HCT116 (cell line): Measurements from ENCODE around the gene MTMR10. TPM values are rescaled to one million over a fixed set of nuclear protein-coding genes. Genes with fewer than 3 reads are reported as not detected.

ENCODE experiments used
- ATAC-seq: fragments of 200-7000 bp; cut with Tn5 transposase; 2 replicates; pipeline ENCODE4 v1.9.1; 2020; ENCODE audit warnings: mild to moderate bottlenecking, moderate library complexity
- BruUV-seq: library from RNA; stranded (reverse); fragments of 400-500 nt; replicated peaks from 2 replicates; lab custom pipeline; 2021; lab: Mats Ljungman, UMichigan
- CTCF ChIA-PET: fragments of 300-600 bp; sonication (Branson Sonifier 250); formaldehyde crosslinking; loops from one replicate; lab custom pipeline; 2021; ENCODE audit warnings: antibody characterized with exemption; lab: Charles Lee
- POLR2A ChIA-PET: fragments of 300-600, 350-600 bp; sonication (Branson Sonifier 250); formaldehyde crosslinking; loops from one replicate; lab custom pipeline; 2021; ENCODE audit warnings: antibody characterized with exemption; lab: Charles Lee
- RAD21 ChIA-PET, 2 experiments: fragments of 300-600 bp; sonication (Branson Sonifier 250); formaldehyde crosslinking; loops; one replicate each; lab custom pipeline; 2023; ENCODE audit warnings: low total read pairs in 2 of 2; ENCODE audit not compliant: uncharacterized antibody in 2 of 2, unreplicated experiment in 2 of 2, low non-redundant PET in 1 of 2; lab: Charles Lee
- DNase-seq: peaks from one replicate; pipeline ENCODE4 v3.0.0-alpha.2; 2010; ENCODE audit warnings: low read depth, low spot score
- H2AFZ ChIP-seq: fragments of 200-600 bp; shearing (Covaris generic), sonication (generic); 2 replicates; pipeline ENCODE4 v1.6.1; 2017; ENCODE audit warnings: low read depth, mixed run types, mixed read lengths, antibody characterized with exemption, low read length; ENCODE audit not compliant: poor library complexity, severe bottlenecking
- H3K27ac ChIP-seq: 2 replicates; pipeline ENCODE4 v1.5.1; 2012; ENCODE audit warnings: low read depth, low read length
- H3K27me3 ChIP-seq: fragments of 200-600 bp; sonication (generic); 2 replicates; pipeline ENCODE4 v1.6.1; 2016; ENCODE audit warnings: mixed run types, low read length, mixed read lengths; ENCODE audit not compliant: insufficient read depth
- H3K36me3 ChIP-seq, 2 experiments: fragments of 200-500 bp in 1 of 2; fragments of 200-600 bp in 1 of 2; sonication (Bioruptor generic) in 1 of 2; sonication (generic) in 1 of 2; 2 replicates each; pipeline versions ENCODE4 v1.5.1 to v1.6.1; 2014 to 2016; ENCODE audit warnings: low read length in 2 of 2, inconsistent platforms in 1 of 2, mixed read lengths in 1 of 2, mixed run types in 1 of 2; ENCODE audit not compliant: insufficient read depth in 2 of 2, control insufficient read depth in 1 of 2
- H3K4me1 ChIP-seq, 2 experiments: fragments of 200-600 bp in 1 of 2; sonication (generic) in 1 of 2; 2 replicates each; pipeline versions ENCODE4 v1.5.1 to v1.6.1; 2012 to 2017; ENCODE audit warnings: low read length in 2 of 2, inconsistent platforms in 1 of 2, mild to moderate bottlenecking in 1 of 2, mixed read lengths in 1 of 2, mixed run types in 1 of 2, moderate library complexity in 1 of 2; ENCODE audit not compliant: insufficient read depth in 2 of 2, control insufficient read depth in 1 of 2
- H3K4me2 ChIP-seq: fragments of 200-600 bp; sonication (generic); 2 replicates; pipeline ENCODE4 v1.6.1; 2017; ENCODE audit warnings: mixed run types, low read length, mixed read lengths
- H3K4me3 ChIP-seq, 2 experiments: fragments of 200-600 bp in 1 of 2; sonication (generic) in 1 of 2; replicated peaks in 1 of 2; 2 replicates each; pipeline ENCODE4 v1.5.1; 2011 to 2016; ENCODE audit warnings: low read length in 2 of 2, control low read depth in 1 of 2, low read depth in 1 of 2, mild to moderate bottlenecking in 1 of 2, mixed read lengths in 1 of 2, mixed run types in 1 of 2
- H3K79me2 ChIP-seq: fragments of 200-600 bp; sonication (generic); 2 replicates; pipeline ENCODE4 v1.6.1; 2017; ENCODE audit warnings: mild to moderate bottlenecking, mixed run types, low read length, moderate library complexity, mixed read lengths; ENCODE audit not compliant: insufficient read depth
- H3K9ac ChIP-seq: fragments of 200-600 bp; sonication (generic); 2 replicates; pipeline ENCODE4 v1.6.1; 2016; ENCODE audit warnings: low read length, mixed read lengths
- H3K9me2 ChIP-seq: fragments of 200-600 bp; sonication (generic), shearing (Covaris generic); 2 replicates; pipeline ENCODE4 v1.6.1; 2017; ENCODE audit warnings: mixed run types, mild to moderate bottlenecking, moderate library complexity; ENCODE audit not compliant: insufficient read depth
- H3K9me3 ChIP-seq, 2 experiments: fragments of 200-500 bp in 1 of 2; fragments of 200-600 bp in 1 of 2; sonication (Bioruptor generic) in 1 of 2; sonication (generic) in 1 of 2; 2 replicates each; pipeline ENCODE4 v1.6.1; 2014 to 2017; ENCODE audit warnings: low read length in 2 of 2, mixed read lengths in 2 of 2, inconsistent platforms in 1 of 2, low read depth in 1 of 2, mild to moderate bottlenecking in 1 of 2, mixed run types in 1 of 2, moderate library complexity in 1 of 2; ENCODE audit not compliant: control insufficient read depth in 1 of 2, insufficient read depth in 1 of 2
- H4K20me1 ChIP-seq: fragments of 200-600 bp; sonication (generic), shearing (Covaris generic); 2 replicates; pipeline ENCODE4 v1.6.1; 2017; ENCODE audit warnings: mixed run types, mild to moderate bottlenecking, moderate library complexity; ENCODE audit not compliant: insufficient read depth
- CTCF ChIP-seq, 3 experiments: fragments of 200-600 bp in 1 of 3; sonication (generic) in 1 of 3; IDR thresholded peaks in 2 of 3; conservative IDR thresholded peaks in 1 of 3; 2 replicates each; pipeline ENCODE4 v1.5.1; 2012 to 2017; ENCODE audit warnings: low read depth in 2 of 3, low read length in 2 of 3, antibody characterized with exemption in 1 of 3, borderline replicate concordance in 1 of 3, control low read depth in 1 of 3, mild to moderate bottlenecking in 1 of 3, mixed read lengths in 1 of 3, mixed run types in 1 of 3, moderate library complexity in 1 of 3; ENCODE audit not compliant: insufficient read depth in 1 of 3
- EGR1 ChIP-seq: IDR thresholded peaks from 2 replicates; pipeline ENCODE4 v1.6.1; 2012; ENCODE audit warnings: low read depth
- ELF1 ChIP-seq: IDR thresholded peaks from 2 replicates; pipeline ENCODE4 v1.6.1; 2012; ENCODE audit warnings: low read depth, borderline replicate concordance
- EZH2 ChIP-seq: fragments of 200-600 bp; sonication (generic); IDR thresholded peaks from 2 replicates; pipeline ENCODE4 v1.6.1; 2017; ENCODE audit warnings: antibody characterized with exemption, mixed run types
- EZH2phosphoT487 ChIP-seq: fragments of 200-600 bp; IDR thresholded peaks from 2 replicates; pipeline ENCODE4 v1.6.1; 2018; ENCODE audit warnings: antibody characterized with exemption, borderline replicate concordance
- FOSL1 ChIP-seq: IDR thresholded peaks from 2 replicates; pipeline ENCODE4 v1.6.1; 2012; ENCODE audit warnings: low read depth
- RAD21 ChIP-seq: IDR thresholded peaks from 2 replicates; pipeline ENCODE4 v1.6.1; 2012; ENCODE audit warnings: low read depth, mild to moderate bottlenecking
- REST ChIP-seq: IDR thresholded peaks from 2 replicates; pipeline ENCODE4 v1.6.1; 2012; ENCODE audit warnings: low read depth
- SP1 ChIP-seq: IDR thresholded peaks from 2 replicates; pipeline ENCODE4 v1.6.1; 2012; ENCODE audit warnings: low read depth
- TCF7L2 ChIP-seq: IDR thresholded peaks from 2 replicates; pipeline ENCODE4 v1.7.0; 2011; ENCODE audit warnings: borderline replicate concordance, inconsistent platforms; ENCODE audit not compliant: insufficient read depth, insufficient read length; ENCODE audit errors: extremely low read depth
- ZFX ChIP-seq: fragments of 450-650 bp; IDR thresholded peaks from 2 replicates; pipeline ENCODE4 v1.6.1; 2017
- intact Hi-C: fragments of 100-400 bp; cut with micrococcal nuclease; formaldehyde crosslinking; loops from 2 replicates; pipeline ENCODE4 v1.10.0; 2022
- total RNA-seq: library from RNA; stranded (reverse); gene quantifications from one replicate; pipeline ENCODE4 v1.2.1, GENCODE V29; 2021; ENCODE audit not compliant: unreplicated experiment
- TF ChIP-seq, protein P1 (sequence below): IDR thresholded peaks from 2 replicates; pipeline ENCODE4 v1.6.1; 2012

The MTMR10 gene
- total RNA-seq, 1 experiment from 2014 or later, result 13.4 TPM

DNA sequence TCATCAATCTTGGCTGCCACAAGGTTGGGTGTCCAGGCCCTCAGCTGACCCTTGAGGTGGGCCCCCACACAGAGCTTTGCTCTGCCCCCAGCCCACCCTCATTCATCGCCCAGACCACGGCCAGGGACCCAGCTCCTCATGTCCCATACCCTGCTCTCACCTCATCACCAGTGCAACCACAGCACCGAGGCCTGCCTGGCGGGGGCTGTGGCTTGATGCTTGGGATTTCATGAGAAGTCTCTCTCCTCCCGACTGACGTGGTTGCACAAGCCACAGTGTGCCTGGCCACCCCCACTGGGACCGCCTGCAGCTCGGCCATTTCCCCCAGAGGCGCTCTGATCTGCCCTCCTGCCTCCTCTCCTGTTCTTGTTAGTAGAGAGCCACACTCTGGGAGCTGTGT is 45.4 kb upstream of the MTMR10 start (continued):
- TF ChIP-seq REST (no peak), RAD21 (no peak), TCF7L2 (no peak), CTCF (IDR thresholded peaks at IDR 0.05 in 2 of 3, conservative IDR thresholded peaks at IDR 0.05 in 1 of 3; ENCODE audit: borderline replicate concordance in 1 of 3, insufficient read depth in 1 of 3, low read depth in 2 of 3, low read length in 2 of 3) (no peak)
- TF ChIP-seq, all 23 proteins: peak for 0

DNA sequence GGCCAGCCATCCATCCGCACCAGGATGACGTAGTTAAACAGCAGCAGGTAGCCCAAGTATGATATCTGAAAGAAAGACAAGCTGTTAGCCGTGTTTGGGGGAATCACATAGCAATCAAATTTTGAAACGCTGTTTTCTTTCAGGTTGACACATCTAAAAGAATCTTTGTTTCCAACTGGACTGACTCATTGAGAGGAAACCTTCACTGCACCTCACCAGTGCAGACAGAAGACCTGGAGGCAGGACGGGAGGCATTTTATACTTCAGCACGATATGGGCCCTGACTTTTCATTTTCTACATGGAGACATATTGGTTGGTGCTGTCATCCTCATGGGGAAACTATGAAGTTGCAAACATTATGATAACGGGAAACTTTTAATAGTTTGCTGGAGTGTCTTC is 44.2 kb upstream of the MTMR10 start:
- Histone ChIP-seq H3K4me2 (no peak overlapping the region), H3K4me3 (no peak overlapping the region), H3K79me2 (no peaks in the 10 kb centered on the region), H2AFZ (no peak overlapping the region), H3K27ac (no peak overlapping the region), H3K9me3 (no peaks in the 10 kb centered on the region), H4K20me1 (no peaks in the 10 kb centered on the region), H3K9ac (no peak overlapping the region), H3K9me2 (no peaks in the 10 kb centered on the region), H3K27me3 (no peaks in the 10 kb centered on the region), H3K36me3 (no peaks in the 10 kb centered on the region), H3K4me1 (no peaks in the 10 kb centered on the region)
- RAD21 ChIA-PET, result no interaction called here
- CTCF ChIA-PET, result no interaction called here
- DNase-seq, result no peak
- POLR2A ChIA-PET, result no interaction called here
- intact Hi-C loops, result no loop called here
- BruUV-seq, result no TSS peak
- no peak for ATAC-seq
- no peak for TF ChIP-seq SP1
- TF ChIP-seq REST, result no peak
- no peak for TF ChIP-seq EGR1
- no peak for TF ChIP-seq EZH2phosphoT487
- no peak for TF ChIP-seq EZH2
- TF ChIP-seq ELF1, result no peak
- TF ChIP-seq FOSL1, result no peak
- no peak for TF ChIP-seq ZFX
- no peak for TF ChIP-seq TCF7L2
- TF ChIP-seq, protein P1, sequence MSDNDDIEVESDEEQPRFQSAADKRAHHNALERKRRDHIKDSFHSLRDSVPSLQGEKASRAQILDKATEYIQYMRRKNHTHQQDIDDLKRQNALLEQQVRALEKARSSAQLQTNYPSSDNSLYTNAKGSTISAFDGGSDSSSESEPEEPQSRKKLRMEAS, result no peak
- TF ChIP-seq CTCF (IDR thresholded peaks at IDR 0.05 in 2 of 3, conservative IDR thresholded peaks at IDR 0.05 in 1 of 3; ENCODE audit: borderline replicate concordance in 1 of 3, insufficient read depth in 1 of 3, low read depth in 2 of 3, low read length in 2 of 3), result no peak
